ENCODE results near the gene VCL.

- TF ChIP-seq ZNF707 (CRISPR knock-in tag; conservative IDR thresholded peaks at IDR 0.05) (no peak), CHD4 (IDR thresholded peaks at IDR 0.05; ENCODE audit: insufficient read depth, insufficient replicate concordance, low read depth, low read length, poor library complexity, severe bottlenecking) (no peak), HOMEZ (CRISPR knock-in tag; IDR thresholded peaks at IDR 0.05) (no peak), LARP7 (IDR thresholded peaks at IDR 0.05) (no peak), CTCF (IDR thresholded peaks at IDR 0.05 in 2 of 3, conservative IDR thresholded peaks at IDR 0.05 in 1 of 3; ENCODE audit: insufficient read depth in 2 of 3, low read depth in 1 of 3, low read length in 3 of 3) (no peak)
These were observed 36.4 kb downstream of the VCL start for GRCh38 chr10:74034301-74034700.

Measured in K562 (cell line).